K562 (cell line): ENCODE data around the gene SLC6A16. TPM values are rescaled to one million over a fixed set of nuclear protein-coding genes. Genes with fewer than 3 reads are reported as not detected.

Source experiments
- CCAR2 ChIP-seq: fragments of 200-400 bp; formaldehyde crosslinking; IDR thresholded peaks from 2 replicates; pipeline ENCODE4 v1.6.1; 2017; ENCODE audit warnings: mild to moderate bottlenecking, low read depth, low read length
- CHCHD3 ChIP-seq: fragments of 250-450 bp; sonication (Bioruptor Pico); IDR thresholded peaks from 2 replicates; pipeline ENCODE4 v2.1.2; 2022; ENCODE audit warnings: mild to moderate bottlenecking
- CTCF ChIP-seq, 3 experiments: IDR thresholded peaks in 2 of 3; conservative IDR thresholded peaks in 1 of 3; 2 replicates each; pipeline ENCODE4 v1.5.1; 2011 to 2012; ENCODE audit warnings: low read length in 3 of 3, mild to moderate bottlenecking in 3 of 3, control low read depth in 2 of 3, improper control_type of control experiment in 1 of 3, inconsistent platforms in 1 of 3, low read depth in 1 of 3, mixed read lengths in 1 of 3, moderate library complexity in 1 of 3; ENCODE audit not compliant: insufficient read depth in 2 of 3
- GTF2B ChIP-seq: IDR thresholded peaks from 2 replicates; pipeline ENCODE4 v1.6.1; 2011; ENCODE audit not compliant: insufficient read length; ENCODE audit errors: extremely low read depth
- ID3 ChIP-seq, 2 experiments: fragments of 250-450 bp in 1 of 2; fragments of 450-650 bp in 1 of 2; sonication (Bioruptor Pico) in 1 of 2; IDR thresholded peaks; 2 replicates each; pipeline versions ENCODE4 v1.6.1 to v1.8.0; 2016 to 2021; ENCODE audit warnings: mild to moderate bottlenecking in 2 of 2, moderate library complexity in 2 of 2, missing compliant biosample characterization in 1 of 2, missing genetic modification characterization in 1 of 2
- NCOA6 ChIP-seq: fragments of 450-650 bp; IDR thresholded peaks from 2 replicates; pipeline ENCODE4 v1.6.1; 2017; ENCODE audit warnings: mild to moderate bottlenecking
- NELFE ChIP-seq: IDR thresholded peaks from 2 replicates; pipeline ENCODE4 v1.6.1; 2011; ENCODE audit warnings: mild to moderate bottlenecking; ENCODE audit not compliant: insufficient read depth, insufficient read length
- POLR2AphosphoS5 ChIP-seq: IDR thresholded peaks from 2 replicates; pipeline ENCODE4 v1.6.1; 2011; ENCODE audit warnings: mild to moderate bottlenecking, low read depth, low read length, moderate library complexity; ENCODE audit not compliant: control insufficient read depth, insufficient read depth
- RNF219 ChIP-seq: fragments of 250-450 bp; sonication (Bioruptor Pico); IDR thresholded peaks from 2 replicates; pipeline ENCODE4 v1.5.0; 2022; ENCODE audit warnings: mild to moderate bottlenecking
- SMARCA4 ChIP-seq: fragments of 450-650 bp; IDR thresholded peaks from 2 replicates; pipeline ENCODE4 v1.6.1; 2016
- SMC3 ChIP-seq: conservative IDR thresholded peaks from 2 replicates; pipeline ENCODE4 v1.6.1; 2011; ENCODE audit warnings: low read depth, low read length, improper control_type of control experiment; ENCODE audit not compliant: insufficient read depth
- SUPT5H ChIP-seq: fragments of 450-650 bp; IDR thresholded peaks from 2 replicates; pipeline ENCODE4 v1.6.1; 2016
- TBP ChIP-seq: optimal IDR thresholded peaks from 2 replicates; pipeline ENCODE3; 2011; ENCODE audit warnings: low read depth, low read length, improper control_type of control experiment
- XRCC3 ChIP-seq: fragments of 450-650 bp; IDR thresholded peaks from 2 replicates; pipeline ENCODE4 v1.6.1; 2017; ENCODE audit warnings: mild to moderate bottlenecking, moderate library complexity
- ZBTB34 ChIP-seq: fragments of 250-450 bp; sonication (Bioruptor Pico); IDR thresholded peaks from 2 replicates; pipeline ENCODE4 v1.8.0; 2021; ENCODE audit warnings: mild to moderate bottlenecking, moderate library complexity
- ZNF23 ChIP-seq: fragments of 250-450 bp; sonication (Bioruptor Pico); IDR thresholded peaks from 2 replicates; pipeline ENCODE4 v1.4.0; 2020; ENCODE audit warnings: mild to moderate bottlenecking
- ZNF239 ChIP-seq: fragments of 250-450 bp; sonication (Bioruptor Pico); IDR thresholded peaks from 2 replicates; pipeline ENCODE4 v1.4.0; 2020; ENCODE audit warnings: mild to moderate bottlenecking
- ZNF41 ChIP-seq: fragments of 250-450 bp; sonication (Bioruptor Pico); conservative IDR thresholded peaks from 2 replicates; pipeline ENCODE4 v1.4.0; 2020; ENCODE audit warnings: mild to moderate bottlenecking
- ZNF444 ChIP-seq: fragments of 250-450 bp; sonication (Bioruptor Pico); IDR thresholded peaks from 2 replicates; pipeline ENCODE4 v1.4.0; 2020; ENCODE audit warnings: mild to moderate bottlenecking, moderate library complexity
- ZNF830 ChIP-seq: fragments of 250-450 bp; sonication (Bioruptor Pico); IDR thresholded peaks from 2 replicates; pipeline ENCODE4 v1.5.0; 2021; ENCODE audit warnings: mild to moderate bottlenecking
- polyA plus RNA-seq, 8 experiments: library from polyadenylated mRNA; depleted of rRNA in 4 of 8; stranded (reverse) in 5 of 8; unstranded in 3 of 8; fragments of >200 nt; fragmentation: Nextera tagmentation in 2 of 8; fragmentation: Illumina TruSeq in 1 of 8; extraction: Ambion mirVana in 2 of 8; extraction: Trizol in 1 of 8; gene quantifications; 2 replicates each; pipeline versions ENCODE4 v1.2.1 to v1.2.3, GENCODE V29; 2011 to 2014; ENCODE audit warnings: inconsistent platforms in 1 of 8, missing spikeins in 1 of 8
- total RNA-seq, 7 experiments: library from RNA; depleted of rRNA in 6 of 7; stranded (reverse); fragments of >200 nt in 6 of 7; fragmentation: Illumina TruSeq in 2 of 7; extraction: Trizol in 2 of 7; gene quantifications; 2 replicates each; pipeline versions ENCODE4 v1.2.1 to v1.2.3, GENCODE V29; 2011 to 2021; ENCODE audit warnings: low replicate concordance in 1 of 7

Gene SLC6A16
- total and polyA plus RNA-seq, 9 of the 15 experiments (the other 6 are each of a cell fraction or from before 2014, with no cell fraction given) = 0.05 to 0.95 (median 0.36) TPM

GRCh38 chr19:49362048-49362928 is 37.3 kb upstream of the SLC6A16 start, which contains the start of gene TEAD2 (continued):
- no peak for TF ChIP-seq ZBTB34
- peak; percentile 4 for TF ChIP-seq TBP
- no peak for TF ChIP-seq NCOA6
- no peak for TF ChIP-seq NELFE
- TF ChIP-seq SMC3 = no peak
- TF ChIP-seq ZNF830 = no peak
- TF ChIP-seq CTCF (IDR thresholded peaks at IDR 0.05 in 2 of 3, conservative IDR thresholded peaks at IDR 0.05 in 1 of 3; ENCODE audit: insufficient read depth in 2 of 3, low read depth in 1 of 3, low read length in 3 of 3) = no peak
- no peak for TF ChIP-seq CCAR2
- no peak for TF ChIP-seq ZNF239 (CRISPR knock-in tag)
- TF ChIP-seq GTF2B = no peak
- TF ChIP-seq CHCHD3 (CRISPR knock-in tag) = no peak
- no peak for TF ChIP-seq ID3 (CRISPR knock-in tag; IDR thresholded peaks at IDR 0.05)
- TF ChIP-seq ID3 (tag; IDR thresholded peaks at IDR 0.05) = no peak
- no peak for TF ChIP-seq XRCC3
- TF ChIP-seq POLR2AphosphoS5 = 0 out of 2 replicates have a peak, but pooled peaks have one; percentile 21
- no peak for TF ChIP-seq ZNF444
- TF ChIP-seq RNF219 (CRISPR knock-in tag) = no peak
- no peak for TF ChIP-seq ZNF23 (CRISPR knock-in tag)
- no peak for TF ChIP-seq SUPT5H
- no peak for TF ChIP-seq ZNF41 (CRISPR knock-in tag)
- TF ChIP-seq SMARCA4 = no peak
